Fibroblast of lung (primary cell): ENCODE measurements around the gene KRT72.

Source experiments
- CTCF ChIP-seq, 2 donors: IDR thresholded peaks in 1 of 2; conservative IDR thresholded peaks in 1 of 2; 1 replicate in 1 of 2; 2 replicates in 1 of 2; pipeline ENCODE4 v1.5.1; 2011 to 2012; ENCODE audit warnings: low read length in 2 of 2, control low read depth in 1 of 2, inconsistent platforms in 1 of 2, low read depth in 1 of 2, mild to moderate bottlenecking in 1 of 2
- EZH2 ChIP-seq: IDR thresholded peaks from 2 replicates; pipeline ENCODE4 v1.5.1; 2012; ENCODE audit warnings: low read length, control low read depth, mild to moderate bottlenecking; ENCODE audit errors: missing control alignments

GRCh38 chr12:52630008-52630500, 28.8 kb upstream of the KRT72 start:
- TF ChIP-seq CTCF (conservative IDR thresholded peaks at IDR 0.05 in 1 of 2, IDR thresholded peaks at IDR 0.05 in 1 of 2; ENCODE audit: low read depth in 1 of 2, low read length in 2 of 2) (no peak), EZH2 (no peak)
